Stromal cell of bone marrow (primary cell): ENCODE data around the gene SYNE2.
"Not testable (repeated sequence)": the region's sequence is repeated elsewhere in the genome, so short reads cannot be mapped to it uniquely, and the experiment has no call there.

Experiments used
- DNase-seq: peaks from one replicate; pipeline ENCODE4 v3.0.0-alpha.2; 2012; ENCODE audit warnings: low read depth

Gene SYNE2, protein sequence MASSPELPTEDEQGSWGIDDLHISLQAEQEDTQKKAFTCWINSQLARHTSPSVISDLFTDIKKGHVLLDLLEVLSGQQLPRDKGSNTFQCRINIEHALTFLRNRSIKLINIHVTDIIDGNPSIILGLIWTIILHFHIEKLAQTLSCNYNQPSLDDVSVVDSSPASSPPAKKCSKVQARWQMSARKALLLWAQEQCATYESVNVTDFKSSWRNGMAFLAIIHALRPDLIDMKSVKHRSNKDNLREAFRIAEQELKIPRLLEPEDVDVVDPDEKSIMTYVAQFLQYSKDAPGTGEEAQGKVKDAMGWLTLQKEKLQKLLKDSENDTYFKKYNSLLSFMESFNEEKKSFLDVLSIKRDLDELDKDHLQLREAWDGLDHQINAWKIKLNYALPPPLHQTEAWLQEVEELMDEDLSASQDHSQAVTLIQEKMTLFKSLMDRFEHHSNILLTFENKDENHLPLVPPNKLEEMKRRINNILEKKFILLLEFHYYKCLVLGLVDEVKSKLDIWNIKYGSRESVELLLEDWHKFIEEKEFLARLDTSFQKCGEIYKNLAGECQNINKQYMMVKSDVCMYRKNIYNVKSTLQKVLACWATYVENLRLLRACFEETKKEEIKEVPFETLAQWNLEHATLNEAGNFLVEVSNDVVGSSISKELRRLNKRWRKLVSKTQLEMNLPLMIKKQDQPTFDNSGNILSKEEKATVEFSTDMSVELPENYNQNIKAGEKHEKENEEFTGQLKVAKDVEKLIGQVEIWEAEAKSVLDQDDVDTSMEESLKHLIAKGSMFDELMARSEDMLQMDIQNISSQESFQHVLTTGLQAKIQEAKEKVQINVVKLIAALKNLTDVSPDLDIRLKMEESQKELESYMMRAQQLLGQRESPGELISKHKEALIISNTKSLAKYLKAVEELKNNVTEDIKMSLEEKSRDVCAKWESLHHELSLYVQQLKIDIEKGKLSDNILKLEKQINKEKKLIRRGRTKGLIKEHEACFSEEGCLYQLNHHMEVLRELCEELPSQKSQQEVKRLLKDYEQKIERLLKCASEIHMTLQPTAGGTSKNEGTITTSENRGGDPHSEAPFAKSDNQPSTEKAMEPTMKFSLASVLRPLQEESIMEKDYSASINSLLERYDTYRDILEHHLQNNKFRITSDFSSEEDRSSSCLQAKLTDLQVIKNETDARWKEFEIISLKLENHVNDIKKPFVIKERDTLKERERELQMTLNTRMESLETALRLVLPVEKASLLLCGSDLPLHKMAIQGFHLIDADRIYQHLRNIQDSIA (N-terminal part only)

DNA sequence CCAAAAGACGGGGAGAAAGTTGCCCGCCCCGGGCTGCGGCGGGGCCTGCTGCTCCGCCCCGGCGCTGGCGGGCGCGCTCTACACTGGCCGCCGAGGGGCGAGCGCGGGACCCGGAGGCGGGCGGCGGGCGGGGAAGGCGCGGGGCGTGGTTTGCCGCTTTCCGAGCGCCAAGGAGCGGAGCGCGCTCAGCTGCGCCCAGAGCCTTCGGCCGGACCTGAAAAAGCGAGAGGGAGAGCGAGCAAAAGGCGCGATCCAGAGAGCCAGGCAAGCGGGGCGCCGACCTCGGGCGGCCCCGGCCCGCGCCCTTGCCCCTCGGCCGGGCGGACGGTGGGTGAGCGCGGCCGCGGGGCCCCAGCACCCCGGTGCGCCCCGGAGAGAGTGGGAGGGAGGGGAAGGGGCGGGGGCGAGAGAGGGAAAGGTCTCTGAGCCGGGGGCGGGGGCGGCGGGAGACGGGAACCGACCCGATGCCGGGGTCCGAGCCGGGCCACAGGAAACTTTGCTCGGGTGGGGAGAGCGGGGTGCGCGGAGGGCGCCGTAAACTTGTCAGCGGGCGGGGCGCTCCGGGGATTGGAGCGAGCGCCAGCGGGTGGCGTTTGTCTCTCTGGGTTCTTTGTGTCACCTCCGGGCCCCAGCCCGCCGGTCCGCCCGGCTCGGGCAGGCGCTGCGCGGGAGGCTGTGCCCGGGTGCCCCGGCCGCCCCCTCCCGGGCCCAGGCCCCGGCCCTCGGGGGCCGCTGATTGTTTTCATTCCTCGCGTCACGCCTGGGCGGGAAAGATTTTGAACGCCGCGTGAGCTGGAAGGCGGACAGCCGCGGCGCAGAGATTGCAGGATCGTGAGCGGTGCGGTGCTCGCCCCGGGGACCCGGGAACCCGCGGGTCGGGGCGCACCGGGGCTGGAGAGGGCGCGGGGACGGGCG is at the start of gene SYNE2:
Gene SYNE2 (plus strand): TSS at position 188 of the 915 bp plus-strand sequence. CDS start 56,145 bp downstream, outside the sequence.
- DNase-seq, result peak; percentile 47

DNA sequence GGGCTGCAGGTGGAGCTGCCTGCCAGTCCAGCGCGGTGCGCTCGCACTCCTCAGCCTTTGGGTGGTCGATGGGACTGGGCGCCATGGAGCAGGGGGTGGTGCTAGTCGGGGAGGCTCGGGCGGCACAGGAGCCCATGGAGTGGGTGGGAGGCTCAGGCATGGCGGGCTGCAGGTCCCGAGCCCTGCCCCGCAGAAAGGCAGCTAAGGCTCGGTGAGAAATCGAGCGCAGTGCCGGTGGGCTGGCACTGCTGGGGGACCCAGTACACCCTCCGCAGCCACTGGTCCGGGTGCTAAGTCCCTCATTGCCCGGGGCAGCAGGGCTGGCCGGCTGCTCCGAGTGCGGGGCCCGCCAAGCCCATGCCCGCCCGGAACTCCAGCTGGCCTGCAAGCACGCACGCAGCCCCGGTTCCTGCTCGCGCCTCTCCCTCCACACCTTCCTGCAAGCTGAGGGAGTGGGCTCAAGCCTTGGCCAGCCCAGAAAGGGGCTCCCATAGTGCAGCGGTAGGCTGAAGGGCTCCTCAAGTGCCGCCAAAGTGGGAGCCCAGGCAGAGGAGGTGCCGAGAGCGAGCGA is 49.5 kb upstream of the SYNE2 start:
- DNase-seq, result not testable (repeated sequence)

DNA sequence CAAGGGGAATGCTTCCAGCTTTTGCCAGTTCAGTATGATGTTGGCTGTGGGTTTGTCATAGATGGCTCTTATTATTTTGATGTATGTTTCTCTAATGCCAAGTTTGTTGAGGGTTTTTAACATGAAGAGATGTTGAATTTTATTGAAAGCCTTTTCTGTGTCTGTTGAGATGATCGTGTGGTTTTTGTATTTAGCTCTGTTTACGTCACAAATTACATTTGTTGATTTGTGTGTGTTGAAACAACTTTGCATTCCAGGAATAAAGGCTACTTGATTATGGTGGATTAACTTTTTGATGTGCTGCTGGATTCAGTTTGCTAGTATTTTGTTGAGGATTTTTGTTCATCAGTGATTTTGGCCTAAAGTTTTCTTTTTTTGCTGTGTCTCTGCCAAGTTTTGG is 46.7 kb upstream of the SYNE2 start:
- not testable (repeated sequence) for DNase-seq

DNA sequence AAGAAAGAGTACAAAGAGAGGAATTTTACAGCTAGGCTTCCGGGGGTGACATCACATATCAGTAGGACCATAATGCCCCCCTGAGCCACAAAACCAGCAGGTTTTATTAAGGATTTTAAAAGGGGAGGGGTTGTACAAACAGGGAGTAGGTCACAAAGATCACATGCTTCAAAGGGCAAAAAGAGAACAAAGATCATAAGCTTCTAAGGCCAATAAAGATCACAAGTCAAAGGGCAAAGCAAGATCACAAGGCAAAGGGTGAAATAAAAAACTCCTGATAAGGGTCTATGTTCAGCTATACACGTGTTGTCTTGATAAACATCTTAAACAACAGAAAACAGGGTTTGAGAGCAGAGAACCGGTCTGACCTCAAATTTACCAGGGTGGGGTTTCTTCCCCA is 41.1 kb upstream of the SYNE2 start:
- not testable (repeated sequence) for DNase-seq

DNA sequence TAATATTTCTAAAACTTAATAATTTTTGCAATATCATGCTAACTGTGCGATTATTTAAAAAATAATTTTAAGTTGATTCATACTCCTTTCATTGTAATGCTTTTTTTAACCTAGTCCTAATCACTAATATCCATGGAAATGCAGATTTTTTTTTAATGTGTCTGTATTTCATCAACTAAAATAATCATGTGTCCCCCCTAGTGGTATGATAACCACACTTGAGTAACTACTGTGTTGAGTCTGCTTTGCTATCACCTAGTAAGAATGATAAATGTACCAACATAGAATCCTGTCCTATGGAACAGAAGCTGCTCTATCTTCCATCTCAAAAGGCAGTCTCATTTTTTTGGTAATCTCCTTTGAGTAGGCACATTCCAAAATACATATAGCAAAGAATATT is 19.1 kb upstream of the SYNE2 start:
- DNase-seq, result no peak

DNA sequence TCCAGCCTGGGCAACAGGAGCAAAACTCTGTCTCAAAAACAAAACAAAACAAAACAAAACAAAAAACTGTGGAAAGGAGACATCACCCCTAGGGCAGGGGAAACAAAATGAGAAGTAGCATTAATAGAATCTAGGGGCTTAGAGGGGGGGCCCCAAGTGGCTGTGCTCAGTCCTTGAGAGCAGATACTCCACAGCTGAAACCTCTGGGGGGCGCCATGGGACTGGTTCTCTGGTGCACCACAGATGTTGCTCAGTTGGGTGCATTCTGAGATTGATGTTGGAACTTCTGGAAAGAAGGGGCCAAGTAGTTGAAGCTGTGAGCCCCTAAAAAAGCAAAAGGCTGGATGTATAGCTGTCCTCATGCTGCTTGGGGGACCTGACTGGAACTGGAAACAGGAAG is 11.8 kb upstream of the SYNE2 start:
- no peak for DNase-seq

DNA sequence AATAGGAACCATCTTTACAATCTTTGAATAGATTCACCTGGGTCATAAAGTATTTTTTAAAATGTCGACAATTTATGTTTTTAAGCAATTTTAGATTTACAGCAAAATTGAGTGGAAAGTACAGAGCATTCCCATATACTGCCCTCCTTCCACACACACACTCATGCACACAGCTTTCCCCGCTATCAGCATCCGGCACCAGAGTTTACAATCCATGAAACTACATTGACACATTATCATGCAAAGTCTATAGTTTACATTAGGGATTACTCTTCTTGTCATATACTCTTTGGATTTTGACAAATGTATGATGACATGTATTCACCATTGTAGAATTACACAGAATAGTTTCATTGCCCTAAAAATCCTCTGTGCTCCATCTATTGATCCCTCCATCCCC is 9.0 kb upstream of the SYNE2 start:
- no peak for DNase-seq

DNA sequence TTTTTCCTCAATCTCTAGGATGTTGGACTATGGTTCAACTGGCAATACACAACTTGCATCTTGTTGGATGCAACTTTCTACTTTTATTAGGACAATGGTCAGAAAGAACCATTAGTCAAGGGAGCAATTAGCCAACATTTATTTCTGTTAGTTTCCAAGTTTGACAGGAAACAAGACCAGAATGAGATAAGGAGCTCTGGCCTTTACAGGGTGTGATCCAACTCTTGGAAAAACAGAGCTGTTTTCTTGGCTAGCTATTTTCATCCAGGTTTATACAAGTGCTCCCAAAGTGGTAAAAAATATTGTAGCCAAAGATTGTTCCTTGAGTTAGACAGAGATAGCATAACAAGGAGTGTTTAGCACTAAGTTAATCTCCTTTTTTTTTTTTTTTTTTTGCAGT is 3.9 kb upstream of the SYNE2 start:
- no peak for DNase-seq

DNA sequence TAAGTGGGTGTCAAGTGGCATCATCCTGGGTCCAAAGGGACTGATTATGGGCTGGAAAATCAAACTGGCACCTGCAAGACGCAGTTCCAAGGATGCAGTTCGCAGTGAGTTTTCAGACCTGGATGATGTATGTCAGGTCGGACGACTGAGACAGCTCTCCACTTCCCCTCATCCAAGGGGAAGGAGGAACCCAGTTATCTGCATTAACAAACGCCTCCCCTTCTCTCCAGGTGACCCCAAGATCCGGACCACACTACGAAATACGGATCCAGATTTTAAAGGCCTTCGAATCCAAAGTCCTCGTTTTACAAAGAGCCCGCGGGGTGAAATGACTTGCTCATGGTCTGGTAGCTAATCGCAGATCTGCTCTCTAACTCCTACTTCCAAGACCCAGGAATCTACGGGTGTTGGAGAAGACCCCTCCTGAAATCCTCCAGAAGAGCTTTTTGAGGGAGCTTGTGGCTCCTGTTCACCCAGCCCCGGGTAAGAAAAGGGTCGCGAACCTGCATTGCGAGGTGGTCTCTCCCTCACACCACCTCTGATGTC is 460 bp upstream of the SYNE2 start:
- no peak for DNase-seq

DNA sequence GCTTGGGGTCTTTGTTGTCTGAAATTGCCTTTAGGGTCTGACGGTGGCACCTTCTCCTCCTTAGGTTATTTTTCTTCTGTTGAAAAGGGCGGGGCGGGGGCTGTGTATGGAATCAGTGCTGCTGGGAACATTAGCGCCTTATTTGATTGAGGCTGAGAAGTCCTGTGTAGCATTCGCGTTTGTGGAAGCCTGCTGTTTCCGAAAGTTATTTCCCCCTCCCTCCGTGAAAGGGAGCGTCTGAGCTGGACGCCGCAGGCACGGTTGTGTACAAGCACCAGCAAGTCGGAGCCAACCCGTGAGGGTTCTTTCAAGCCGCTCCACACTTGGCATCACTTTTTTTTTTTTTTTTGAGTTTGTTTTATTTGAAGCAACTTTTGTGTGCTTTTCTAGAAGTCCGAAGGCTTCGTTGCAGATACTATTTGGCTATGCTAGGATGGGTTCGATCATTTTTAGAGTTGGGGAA is 1.1 kb downstream of the SYNE2 start:
- DNase-seq, result no peak

DNA sequence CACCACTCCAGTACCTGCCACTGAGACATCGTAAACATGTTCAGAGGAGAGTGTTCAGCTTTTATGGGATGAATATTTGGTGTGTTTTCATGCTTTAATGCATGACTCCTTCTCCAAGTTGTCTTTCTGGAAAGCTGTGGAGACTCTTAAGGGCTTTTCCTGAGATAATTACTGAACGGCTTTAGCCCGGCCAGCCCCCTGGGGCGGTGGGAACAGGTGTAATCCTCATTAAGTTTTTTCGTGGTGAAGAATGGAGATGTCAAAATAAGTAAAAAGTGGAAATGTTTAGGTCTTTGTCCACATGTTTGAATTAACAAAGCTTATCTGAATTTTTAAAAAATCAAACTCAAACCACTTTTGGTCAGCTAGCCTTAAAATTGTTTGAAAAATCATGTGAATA is 1.5 kb downstream of the SYNE2 start:
- no peak for DNase-seq

DNA sequence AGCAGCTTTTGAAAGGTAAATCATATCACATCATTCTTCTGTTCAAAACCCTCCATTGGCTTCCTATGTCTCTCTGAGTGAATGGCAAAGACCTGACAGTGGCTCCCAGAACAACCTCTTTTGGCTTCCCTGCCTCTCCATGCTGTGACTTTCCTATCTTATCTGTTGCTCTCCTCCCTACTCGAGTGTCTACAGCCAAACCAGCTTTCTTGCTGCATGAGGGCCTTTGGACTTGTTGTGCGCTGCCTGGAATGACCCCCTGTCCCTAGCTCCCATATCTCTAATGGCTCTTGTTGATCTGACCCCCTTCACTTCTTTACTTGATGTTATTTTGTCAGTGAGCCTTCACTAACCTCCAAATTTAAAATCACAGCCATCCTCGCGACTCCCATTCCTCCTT is 2.5 kb downstream of the SYNE2 start:
- no peak for DNase-seq

DNA sequence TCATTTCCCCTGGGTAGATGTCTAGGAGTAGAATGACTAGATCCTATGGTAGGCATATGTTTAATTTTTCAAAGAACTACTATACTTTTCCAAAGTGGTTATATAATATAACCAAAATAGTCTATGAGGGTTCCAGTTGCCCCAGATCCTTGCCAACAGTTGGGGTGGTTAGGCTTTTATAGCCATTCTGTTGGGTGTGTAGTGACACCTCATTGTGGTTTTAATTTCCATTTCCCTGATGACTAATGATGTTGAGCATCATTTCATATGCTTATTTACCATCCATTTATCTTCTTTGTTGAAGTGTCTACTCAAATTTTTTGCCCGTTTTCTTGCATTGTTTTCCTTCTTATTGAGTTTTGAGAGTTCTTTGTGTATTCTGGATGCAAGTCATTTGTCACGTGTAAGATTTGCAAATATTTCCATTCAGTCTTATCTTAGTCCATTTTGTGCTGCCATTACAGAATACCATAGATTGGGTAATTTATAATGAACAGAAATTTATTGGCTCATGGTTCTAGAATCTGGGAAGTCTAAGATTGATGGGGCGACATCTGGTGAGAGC is 4.7 kb downstream of the SYNE2 start:
- DNase-seq, result no peak

DNA sequence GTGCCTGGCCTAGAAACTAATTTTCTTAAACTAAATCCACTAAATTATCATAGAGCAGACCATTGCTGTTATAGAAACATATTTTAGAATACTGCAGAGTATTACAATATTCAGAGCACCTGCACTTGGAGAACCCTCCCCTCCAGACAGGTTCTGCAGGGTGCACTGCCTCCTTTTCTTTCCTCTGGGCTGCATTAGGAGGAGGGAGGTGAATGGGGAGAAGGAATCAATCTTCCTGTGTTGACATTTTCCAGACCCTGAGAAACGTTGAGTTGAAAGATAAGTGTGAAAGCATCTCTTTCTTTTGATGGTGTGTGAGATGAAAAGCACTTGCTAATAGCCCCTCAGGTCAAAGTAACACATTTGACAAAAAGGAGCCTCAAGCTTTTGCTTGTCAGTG is 7.3 kb downstream of the SYNE2 start:
- no peak for DNase-seq

DNA sequence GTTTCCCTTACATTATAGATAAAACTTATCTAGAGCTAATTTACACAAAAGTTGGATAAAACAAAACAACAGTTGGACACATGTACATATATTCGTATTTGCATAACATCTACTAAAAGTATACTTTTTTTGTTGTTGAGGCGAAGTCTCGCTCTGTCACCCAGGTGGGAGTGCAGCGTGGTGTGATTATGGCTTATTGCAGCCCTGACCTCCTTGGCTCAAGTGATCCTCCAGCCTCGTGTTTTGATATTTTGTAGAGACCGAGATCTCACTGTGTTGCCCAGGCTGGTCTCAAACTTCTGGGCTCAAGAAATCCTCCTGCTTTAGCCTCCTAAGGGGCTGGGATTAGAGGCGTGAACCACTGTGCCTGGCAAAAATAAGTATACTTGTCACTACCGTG is 9.4 kb downstream of the SYNE2 start:
- no peak for DNase-seq

DNA sequence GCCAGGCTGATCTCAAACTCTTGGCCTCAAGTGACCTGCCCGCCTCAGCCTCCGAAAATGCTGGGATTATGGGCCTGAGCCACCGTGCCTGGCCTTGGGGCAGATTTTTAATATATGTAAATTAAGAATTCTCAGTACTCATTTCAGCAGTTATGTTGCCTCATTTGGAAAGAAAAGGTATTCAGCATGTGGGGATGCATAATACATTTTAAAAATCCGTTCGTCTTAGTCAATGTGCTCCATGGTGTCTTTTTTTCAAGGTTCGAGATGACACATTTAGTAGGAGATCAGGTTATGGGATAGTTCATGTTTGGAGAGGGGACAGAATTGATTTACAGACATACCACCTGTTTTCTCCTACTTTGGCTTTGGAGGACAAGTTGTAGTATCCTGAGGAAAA is 10.2 kb downstream of the SYNE2 start:
- no peak for DNase-seq

DNA sequence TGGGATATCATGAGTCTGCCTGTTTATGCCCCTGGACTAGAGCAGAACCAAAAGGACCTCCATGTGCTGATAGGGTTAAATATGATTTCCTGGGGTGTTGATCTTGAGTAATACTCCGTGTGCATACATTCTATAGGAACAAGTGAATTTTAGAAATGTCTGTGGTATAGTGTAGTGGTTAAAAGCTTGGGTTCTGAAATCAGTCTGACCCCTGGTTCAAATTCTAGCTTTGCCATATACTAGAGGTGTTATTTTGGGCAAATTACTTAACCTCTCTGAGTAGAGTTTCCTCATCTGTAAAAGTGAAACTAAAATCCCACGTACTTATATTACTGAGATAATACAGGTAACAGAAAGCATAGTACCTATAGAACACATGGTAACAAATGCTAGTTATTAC is 12.0 kb downstream of the SYNE2 start:
- DNase-seq, result not testable (repeated sequence)

DNA sequence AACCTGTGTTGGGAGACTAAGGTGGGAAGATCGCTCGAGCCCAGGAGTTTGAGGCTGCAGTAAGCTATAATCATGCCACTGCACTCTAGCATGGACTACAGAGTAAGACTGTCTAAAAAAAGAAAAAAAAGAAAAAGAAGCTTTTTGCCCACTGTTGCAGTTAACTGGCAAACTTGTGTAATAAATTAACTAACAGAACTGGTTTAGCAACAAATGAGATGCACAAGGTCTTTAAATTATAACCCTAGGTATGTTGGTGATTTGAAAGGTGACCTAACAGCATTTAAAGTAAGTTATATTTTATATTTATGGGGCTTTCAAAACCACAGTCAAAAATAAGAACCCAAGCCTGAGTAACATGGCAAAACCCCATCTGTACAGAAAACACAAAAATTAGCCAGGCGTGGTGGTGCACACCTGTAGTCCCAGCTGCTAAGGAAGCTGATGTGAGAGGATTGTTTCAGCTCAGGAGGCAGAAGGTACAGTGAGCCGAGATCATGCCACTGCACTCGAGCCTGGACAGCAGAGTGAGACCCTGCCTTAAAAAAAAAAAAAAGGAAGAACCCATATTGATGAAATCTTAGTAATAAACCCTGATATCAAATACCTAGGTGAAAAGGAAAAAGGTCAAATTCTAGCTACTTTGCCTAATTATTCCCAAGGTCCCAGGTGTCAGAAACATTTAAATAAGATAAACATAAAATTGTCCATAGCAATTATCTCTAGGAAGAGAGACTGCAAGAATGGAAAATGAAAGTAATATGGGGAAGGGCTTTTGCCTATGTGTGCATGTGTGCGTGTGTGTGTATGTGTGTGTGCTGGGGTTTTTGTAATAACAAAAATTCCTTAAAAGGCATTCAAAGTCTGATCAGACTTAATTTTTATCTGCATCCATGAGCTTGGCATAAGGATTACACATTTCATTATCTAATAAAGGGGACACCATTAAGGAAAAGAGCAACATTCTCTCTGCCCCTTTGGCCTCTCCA is 15.4 kb downstream of the SYNE2 start:
- DNase-seq, result no peak
